GM06990 (cell line): ENCODE data around the gene MTCH1.

Source experiments
- DNase-seq: peaks from one replicate; pipeline ENCODE4 v3.0.0-alpha.2; 2011; ENCODE audit not compliant: insufficient read length; ENCODE audit errors: extremely low read depth
- H3K27me3 ChIP-seq: replicated peaks from 2 replicates; pipeline ENCODE4 v1.6.0; 2011; ENCODE audit warnings: low read length; ENCODE audit not compliant: control insufficient read depth, insufficient read depth
- H3K36me3 ChIP-seq: 2 replicates; pipeline ENCODE4 v1.5.1; 2011; ENCODE audit warnings: low read length; ENCODE audit not compliant: control insufficient read depth, insufficient read depth
- H3K4me3 ChIP-seq: replicated peaks from 2 replicates; pipeline ENCODE4 v1.5.1; 2011; ENCODE audit warnings: low read depth, mild to moderate bottlenecking, control low read depth, low read length
- TF ChIP-seq, protein P1 (sequence below): IDR thresholded peaks from 2 replicates; pipeline ENCODE4 v1.5.1; 2011; ENCODE audit warnings: low read length, control low read depth, mild to moderate bottlenecking, inconsistent platforms; ENCODE audit not compliant: insufficient read depth, poor library complexity, severe bottlenecking

The MTCH1 gene

DNA sequence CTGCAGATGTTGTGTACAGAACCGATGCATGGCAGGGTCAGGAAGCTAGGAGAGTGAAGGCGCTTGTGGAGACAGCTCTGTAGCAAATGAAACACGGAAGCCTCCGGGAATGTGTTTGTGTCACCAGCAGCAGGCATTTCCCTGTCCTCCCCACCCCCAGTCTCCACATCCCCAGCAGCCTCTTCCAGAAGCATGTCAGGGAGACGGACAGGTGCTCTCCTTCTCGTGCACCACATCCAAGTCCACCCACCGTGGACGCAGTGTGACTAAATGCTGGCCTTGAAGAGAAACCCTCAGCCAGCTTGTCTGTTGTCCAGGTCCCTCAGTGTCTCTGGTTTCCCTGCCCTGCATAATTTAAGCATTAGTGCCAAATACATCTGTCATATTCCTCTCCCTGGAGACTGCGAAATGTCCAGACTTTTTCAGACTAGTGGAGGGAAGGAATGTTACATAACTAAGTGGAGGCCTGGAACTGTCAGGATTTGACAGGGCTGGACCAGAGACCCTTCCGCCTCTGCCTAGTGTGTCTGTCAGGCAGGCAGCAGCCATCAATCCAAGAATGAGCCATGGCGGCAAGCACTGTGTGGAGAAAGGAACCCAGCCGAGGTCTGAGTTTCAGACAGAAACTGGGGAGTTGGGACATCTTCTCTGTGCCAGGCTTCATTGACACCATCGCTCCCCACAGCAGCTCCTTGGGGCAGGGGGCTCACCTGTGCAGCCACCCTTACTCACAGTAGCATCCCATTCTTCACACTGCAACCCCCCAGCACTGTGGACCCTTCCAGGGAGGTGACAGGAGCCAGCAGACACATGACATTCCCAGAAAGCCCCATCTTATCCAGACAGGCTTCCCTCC is 58.1 kb downstream of the MTCH1 start:
- TF ChIP-seq, protein P1, sequence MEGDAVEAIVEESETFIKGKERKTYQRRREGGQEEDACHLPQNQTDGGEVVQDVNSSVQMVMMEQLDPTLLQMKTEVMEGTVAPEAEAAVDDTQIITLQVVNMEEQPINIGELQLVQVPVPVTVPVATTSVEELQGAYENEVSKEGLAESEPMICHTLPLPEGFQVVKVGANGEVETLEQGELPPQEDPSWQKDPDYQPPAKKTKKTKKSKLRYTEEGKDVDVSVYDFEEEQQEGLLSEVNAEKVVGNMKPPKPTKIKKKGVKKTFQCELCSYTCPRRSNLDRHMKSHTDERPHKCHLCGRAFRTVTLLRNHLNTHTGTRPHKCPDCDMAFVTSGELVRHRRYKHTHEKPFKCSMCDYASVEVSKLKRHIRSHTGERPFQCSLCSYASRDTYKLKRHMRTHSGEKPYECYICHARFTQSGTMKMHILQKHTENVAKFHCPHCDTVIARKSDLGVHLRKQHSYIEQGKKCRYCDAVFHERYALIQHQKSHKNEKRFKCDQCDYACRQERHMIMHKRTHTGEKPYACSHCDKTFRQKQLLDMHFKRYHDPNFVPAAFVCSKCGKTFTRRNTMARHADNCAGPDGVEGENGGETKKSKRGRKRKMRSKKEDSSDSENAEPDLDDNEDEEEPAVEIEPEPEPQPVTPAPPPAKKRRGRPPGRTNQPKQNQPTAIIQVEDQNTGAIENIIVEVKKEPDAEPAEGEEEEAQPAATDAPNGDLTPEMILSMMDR: no peak
- Histone ChIP-seq H3K4me3 (no peak overlapping the region), H3K36me3 (peaks cover 3% of the 10 kb centered on the region), H3K27me3 (no peaks in the 10 kb centered on the region)
- no peak for DNase-seq

DNA sequence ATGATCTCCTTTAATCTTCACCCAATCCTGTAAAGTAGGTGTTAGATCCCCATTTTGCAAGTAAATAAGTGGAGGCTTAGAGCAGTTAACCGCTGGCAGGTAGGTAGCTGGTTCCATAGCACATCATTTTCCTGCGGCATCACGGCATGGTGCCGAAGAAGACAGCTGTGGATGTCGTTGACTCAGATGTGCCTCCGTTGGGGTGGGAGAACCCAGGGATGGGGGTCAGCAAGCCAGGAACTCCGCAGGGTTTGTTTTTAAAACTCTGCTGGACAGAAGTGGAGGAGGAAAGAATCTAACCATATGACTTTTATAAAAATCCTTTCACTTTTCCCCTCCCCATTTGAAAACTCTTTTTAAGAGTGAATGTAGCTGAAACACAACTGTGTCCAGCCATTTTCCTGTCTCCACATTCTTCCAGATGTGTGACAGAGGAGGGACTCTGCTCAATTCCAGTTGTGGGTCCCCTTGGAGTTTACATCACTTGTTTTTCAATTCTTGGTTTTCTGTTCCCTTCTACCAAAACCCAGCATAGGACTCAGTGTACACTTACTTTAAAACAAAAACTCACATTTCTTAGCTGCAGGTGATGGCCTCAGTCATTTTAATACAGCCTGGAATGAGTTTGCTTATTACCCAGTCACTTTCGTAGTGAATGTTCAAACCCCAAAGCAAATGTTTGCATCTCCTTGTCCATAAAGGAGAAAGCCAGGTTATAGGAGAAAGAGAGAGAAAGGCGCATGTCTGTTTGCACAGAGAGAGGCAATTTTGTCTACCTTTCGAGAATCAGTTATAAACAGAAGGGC is 59.1 kb downstream of the MTCH1 start:
- no peak for DNase-seq
- Histone ChIP-seq H3K27me3 (no peaks in the 10 kb centered on the region), H3K4me3 (no peak overlapping the region), H3K36me3 (peaks cover 3% of the 10 kb centered on the region)
- TF ChIP-seq, protein P1: no peak

DNA sequence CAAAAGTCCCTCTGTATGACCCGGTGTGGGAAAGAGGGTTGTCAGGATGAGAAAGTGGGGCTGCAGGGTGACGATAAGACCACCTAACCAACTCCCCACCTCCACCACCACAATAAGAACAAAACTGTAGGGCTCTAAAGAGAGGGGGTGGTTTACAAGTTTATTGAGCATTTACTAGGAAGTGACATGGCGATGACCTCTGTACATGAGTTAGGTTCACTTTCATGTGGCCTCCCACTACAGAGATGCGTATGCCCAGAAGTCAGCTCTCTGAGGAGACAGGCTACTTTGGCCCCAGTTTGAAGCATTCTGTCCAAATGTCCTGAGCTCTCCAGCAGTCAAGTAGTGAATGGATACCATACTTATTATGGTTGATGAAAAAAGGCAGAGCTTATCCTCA is 60.2 kb downstream of the MTCH1 start:
- no peak overlapping the region for H3K4me3 ChIP-seq
- TF ChIP-seq, protein P1: no peak
- DNase-seq: no peak
- peaks cover 3% of the 10 kb centered on the region for H3K36me3 ChIP-seq
- no peaks in the 10 kb centered on the region for H3K27me3 ChIP-seq

DNA sequence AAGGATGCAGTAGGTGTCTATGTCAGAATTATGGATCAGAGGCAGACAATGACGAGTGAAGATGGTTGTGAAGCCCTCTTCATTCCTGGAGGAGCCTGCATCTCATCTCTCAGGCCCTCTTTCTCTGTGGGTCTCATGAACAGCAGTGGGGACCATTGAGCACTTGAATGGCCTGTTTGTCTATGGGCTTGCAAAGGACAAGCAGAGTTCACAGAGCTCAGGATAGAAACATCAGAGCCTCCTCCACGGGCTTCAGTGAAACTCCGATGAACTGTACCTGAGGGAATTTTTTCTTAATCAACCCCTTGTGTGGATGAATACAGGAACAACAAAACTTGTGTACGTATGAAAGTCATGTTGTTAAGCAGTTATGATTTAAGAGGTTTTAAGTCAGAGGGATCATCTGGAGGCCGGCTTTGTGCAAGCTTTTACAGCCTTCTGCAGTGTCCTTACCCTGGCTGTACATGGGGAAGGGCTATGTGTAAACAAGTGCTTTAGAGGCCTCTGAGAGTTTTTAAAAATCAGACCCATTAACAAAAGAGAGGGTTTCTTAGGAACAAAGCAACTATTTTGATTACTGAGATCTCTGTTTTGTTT is 61.1 kb downstream of the MTCH1 start:
- DNase-seq: no peak
- Histone ChIP-seq H3K27me3 (no peaks in the 10 kb centered on the region), H3K4me3 (no peak overlapping the region), H3K36me3 (peaks cover 3% of the 10 kb centered on the region)
- TF ChIP-seq, protein P1: no peak

DNA sequence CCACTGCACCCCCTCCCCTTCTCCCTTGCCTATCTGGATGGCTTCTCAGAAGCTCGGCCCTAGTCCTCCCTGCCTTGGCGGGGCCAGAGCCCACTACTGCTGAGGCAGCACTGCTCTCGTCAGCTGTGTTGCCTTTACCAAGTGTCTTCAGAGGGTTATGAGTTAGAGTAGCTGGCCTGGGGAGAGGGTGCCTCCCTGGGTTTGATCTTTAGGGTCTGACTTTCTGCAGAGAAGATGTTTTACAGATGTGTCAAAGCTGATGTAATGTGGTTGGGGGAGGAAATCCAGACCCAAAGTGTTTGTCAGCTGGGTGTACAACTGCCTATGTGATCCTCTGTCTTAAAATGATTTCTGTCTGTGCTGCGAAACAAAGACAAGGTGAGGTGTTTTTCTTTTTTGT is 61.9 kb downstream of the MTCH1 start:
- TF ChIP-seq, protein P1: no peak
- no peaks in the 10 kb centered on the region for H3K27me3 ChIP-seq
- no peak overlapping the region for H3K4me3 ChIP-seq
- H3K36me3 ChIP-seq: peaks cover 3% of the 10 kb centered on the region
- no peak for DNase-seq
